NOMO-1 (cell line): ENCODE data around the gene FAM180A.

Source experiments
- DNase-seq, 2 experiments: peaks; one replicate each; lab custom pipeline; 2025; ENCODE audit not compliant: unreplicated experiment in 2 of 2; lab: John Stamatoyannopoulos, UW

Gene FAM180A

GRCh38 chr7:135771961-135772638, 23.5 kb upstream of the FAM180A start:
- no peak for DNase-seq

DNA sequence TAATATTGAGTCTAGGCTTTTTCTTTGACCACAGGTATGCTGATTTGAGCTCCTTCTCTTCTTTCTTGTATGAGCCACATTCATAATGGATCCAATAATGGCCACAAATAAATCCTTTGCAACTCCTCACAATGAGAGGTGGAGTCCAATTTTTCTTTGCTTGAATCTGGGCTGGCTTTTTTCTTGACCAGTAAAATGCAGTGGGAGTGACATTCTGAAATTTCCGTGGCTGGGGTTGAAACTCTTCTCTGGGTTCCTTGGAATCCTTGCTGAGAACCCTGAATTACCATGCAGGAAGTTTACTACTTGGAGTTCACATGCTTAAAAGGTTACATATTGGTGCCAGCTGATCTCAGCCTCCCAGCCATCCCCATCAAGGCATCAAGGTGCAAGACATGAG, 22.4 kb upstream of the FAM180A start:
- DNase-seq, result no peak

DNA sequence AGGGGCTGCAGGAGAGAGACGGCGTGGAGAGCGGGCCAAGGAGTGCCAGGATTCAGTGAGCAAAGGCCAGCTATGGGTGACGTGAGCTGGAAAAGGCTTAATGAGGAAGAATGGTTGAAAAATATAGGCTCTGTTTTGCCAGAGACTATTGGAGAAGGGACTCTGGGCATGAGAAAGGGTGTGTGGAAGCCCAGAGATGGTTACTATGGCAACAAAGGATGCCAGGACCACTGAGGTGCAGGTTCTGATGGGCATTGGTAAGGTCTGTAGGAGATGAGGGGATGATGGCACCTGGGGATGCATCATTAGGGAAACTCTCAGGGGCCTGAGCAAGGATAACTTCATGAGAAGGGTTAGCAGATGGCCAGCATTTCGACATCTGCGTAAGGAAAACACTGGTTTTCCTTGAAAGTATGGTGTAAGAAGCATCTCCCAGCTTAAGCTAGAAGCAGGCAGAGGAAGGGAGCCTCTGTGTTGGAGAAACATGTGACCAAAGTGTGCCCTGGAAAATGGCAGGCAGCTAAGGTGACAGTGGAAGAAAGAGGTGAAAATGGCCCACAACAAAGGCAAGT, 21.6 kb upstream of the FAM180A start:
- no peak for DNase-seq

GRCh38 chr7:135769005-135769802, 20.6 kb upstream of the FAM180A start:
- no peak for DNase-seq

- no peak for DNase-seq
Measured at GRCh38 chr7:135768467-135768866, 19.9 kb upstream of the FAM180A start.

- DNase-seq, result no peak
Measured at GRCh38 chr7:135768064-135768463, 19.5 kb upstream of the FAM180A start.

- DNase-seq, result no peak
Measured at GRCh38 chr7:135763261-135763660, 14.6 kb upstream of the FAM180A start.

DNA sequence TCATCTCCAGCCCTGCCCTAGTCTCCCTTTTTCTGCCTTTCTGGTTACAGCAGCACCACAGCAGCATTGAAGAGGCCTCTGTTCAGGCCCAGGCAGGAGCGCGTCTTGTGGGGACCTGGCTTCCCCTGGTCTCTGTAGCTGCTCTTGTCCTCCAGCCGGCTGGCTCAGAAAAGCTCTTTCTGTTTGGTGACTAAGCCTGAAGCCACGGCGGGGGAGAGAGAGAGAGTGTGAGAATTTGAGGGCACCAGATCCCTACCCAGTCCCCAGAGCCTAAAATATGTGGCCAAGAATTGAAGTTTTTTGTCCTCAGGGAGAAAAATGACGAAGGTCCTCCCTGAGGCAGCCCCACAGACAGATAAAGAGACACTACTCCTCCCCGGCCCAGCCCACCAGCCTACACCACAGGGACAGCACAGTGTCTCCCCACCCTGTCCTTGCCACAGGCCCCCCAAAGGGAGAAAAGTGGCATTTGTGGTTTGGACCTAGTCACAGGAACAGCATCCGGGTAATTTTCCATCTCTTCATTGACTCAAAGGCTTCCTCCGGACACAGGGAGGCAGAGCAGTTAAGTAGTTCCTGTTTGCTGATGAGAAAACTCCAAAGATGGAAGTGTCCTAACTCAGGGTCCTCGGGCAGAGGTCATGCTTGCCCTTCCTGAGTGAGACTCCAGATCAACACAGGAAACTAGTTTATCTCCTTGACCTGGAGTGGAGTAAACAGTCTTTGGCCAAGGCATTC, 13.3 kb upstream of the FAM180A start:
- no peak for DNase-seq

- DNase-seq, result no peak
Measured at GRCh38 chr7:135759532-135759931, 10.9 kb upstream of the FAM180A start.

DNA sequence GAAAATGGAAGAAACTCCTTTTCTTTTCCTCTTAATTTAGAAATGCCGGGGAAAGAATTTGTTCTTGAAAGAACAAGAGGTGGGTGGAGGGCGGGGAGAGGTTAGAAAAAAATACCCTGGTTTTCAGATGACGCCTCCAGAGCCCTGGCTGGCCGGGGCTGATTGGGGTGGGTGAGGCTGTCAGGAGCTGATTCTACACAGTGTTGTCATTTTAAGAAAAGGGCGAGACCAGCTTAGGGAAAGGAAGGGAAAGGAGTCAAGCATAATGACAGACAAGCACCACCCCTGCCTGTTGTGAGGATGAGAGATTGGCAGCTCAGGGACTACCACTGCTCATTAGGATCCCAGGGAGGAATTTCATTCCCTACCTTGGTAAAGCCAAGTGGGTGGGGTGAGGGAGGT, 9.9 kb upstream of the FAM180A start:
- DNase-seq, result no peak

DNA sequence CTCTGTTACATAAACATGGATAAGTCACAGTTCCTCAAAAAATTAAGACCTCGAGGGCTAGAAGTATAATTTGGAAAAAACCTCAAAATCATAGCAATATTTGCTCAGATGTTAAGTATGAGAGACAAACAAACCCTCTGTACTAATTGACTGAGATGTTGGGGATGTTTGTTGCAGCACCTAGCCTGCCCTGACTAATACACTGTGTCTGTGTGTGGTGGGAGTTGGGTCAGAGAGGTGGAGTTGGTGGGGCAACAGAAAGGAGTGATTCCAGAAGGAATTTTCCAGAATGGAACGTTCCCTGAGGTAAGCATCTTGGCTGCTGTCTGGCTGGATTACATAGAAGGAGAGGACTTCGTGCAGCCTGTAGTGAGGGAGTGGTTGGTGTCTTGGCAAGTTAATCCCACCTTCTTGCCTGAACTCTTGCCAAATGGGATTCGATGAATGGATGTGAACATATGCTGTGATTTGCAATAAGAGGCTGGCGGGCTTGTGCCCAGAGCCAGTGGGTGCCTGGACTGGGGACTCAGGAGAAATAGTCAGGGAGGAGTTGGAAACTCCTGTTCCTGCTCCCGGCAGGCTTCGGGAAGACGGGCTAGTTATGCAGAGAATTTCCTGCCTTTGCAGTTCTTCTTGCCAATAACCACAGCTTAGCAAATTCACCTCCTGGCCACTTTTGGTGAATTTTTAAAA, 9.3 kb upstream of the FAM180A start:
- no peak for DNase-seq

- peak in 1 of 2 experiments; percentile 1 for DNase-seq
Measured at GRCh38 chr7:135756191-135756590, 7.6 kb upstream of the FAM180A start.

DNA sequence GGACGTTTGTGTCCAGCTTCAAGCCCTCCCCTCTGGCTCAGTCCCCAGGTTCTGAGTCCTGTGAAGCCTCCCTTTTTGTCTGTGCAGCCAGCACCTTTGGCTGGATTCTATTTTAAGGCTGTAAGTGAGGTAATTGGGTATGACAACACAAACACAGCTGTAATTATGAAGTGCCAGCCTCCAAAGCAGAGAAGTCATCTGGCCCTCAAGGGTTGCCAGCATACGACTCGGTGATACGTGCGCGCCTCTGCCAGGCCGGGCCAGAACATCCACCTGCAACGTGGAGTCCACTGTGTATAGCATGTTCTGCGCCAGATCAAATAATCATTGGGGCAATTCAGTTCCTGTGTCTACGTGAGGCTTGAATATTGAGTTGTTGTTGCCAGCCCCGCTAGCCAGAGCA, 6.7 kb upstream of the FAM180A start:
- no peak for DNase-seq

DNA sequence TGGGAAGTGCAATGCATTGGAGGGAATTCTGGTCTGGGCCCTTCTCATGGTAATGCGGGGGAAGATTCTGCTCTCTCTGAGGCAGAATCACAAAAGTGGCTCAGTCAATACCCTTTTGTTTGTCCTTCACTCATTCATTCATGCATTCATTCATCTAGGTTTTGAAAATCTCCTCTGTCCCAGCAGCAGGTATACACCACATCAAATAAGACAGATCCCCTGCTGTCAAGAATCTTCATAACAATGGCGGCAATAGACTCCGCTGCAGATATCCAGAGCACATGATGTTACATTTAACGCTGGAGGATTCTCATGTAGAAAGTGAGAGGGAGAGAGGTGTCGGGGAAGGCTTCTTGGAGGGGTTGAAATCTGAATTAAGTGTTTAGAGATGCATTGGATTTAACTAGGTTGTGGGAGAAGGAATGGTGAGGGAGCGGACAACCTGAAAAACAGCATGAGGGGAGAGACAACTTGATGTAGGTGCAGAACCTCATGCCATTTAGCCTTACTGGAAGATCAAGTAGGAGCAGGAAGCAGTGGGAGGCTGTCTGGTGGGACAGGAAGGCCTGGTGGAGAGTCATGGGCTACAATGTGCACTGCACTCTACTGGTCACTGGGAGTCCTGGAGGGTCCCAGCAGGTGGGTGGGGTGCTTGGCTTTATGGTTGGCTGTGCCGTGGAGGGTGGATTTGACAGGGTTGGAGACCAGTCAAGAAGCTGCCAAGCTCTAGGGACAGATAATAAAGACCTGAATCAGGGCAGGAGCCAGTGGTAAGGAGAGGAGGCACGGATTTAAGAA, 5.2 kb upstream of the FAM180A start:
- no peak for DNase-seq

DNA sequence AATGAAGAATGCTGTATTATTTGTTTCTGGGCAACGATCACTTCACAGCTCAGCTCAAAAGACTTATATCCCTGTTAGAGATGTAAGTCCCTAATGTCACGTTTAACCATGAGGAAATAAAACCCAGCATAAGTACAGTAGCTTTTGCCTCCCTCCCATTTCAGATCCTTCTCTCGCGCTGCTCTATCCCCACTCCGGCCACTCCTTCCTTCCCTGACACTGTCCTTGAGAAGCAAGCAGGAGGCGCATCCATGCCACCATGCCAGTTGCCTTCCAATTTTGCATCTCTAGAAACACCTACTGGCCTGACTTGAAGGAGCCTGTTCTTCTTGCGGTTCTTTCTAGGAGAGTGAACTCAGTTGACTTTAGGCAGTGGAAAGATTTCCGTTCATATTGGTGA, 1.2 kb downstream of the FAM180A start:
- no peak for DNase-seq

- DNase-seq, result no peak
Measured at GRCh38 chr7:135745703-135746312, 2.8 kb downstream of the FAM180A start.

- no peak for DNase-seq
Measured at GRCh38 chr7:135744938-135745702, 3.5 kb downstream of the FAM180A start.

GRCh38 chr7:135743907-135744731, 4.5 kb downstream of the FAM180A start:
- no peak for DNase-seq
